HL-60 (cell line): ENCODE data around the gene SMARCA2.

Experiments used
- CTCF ChIP-seq: IDR thresholded peaks from one replicate; pipeline ENCODE4 v1.5.1; 2011; ENCODE audit warnings: low read length, control low read depth, inconsistent platforms; ENCODE audit not compliant: insufficient read depth
- GABPA ChIP-seq: IDR thresholded peaks from 2 replicates; pipeline ENCODE4 v1.6.1; 2012; ENCODE audit warnings: low read depth
- POLR2AphosphoS5 ChIP-seq: IDR thresholded peaks from 2 replicates; pipeline ENCODE4 v1.6.1; 2012; ENCODE audit warnings: low read depth
- REST ChIP-seq: IDR thresholded peaks from 2 replicates; pipeline ENCODE4 v1.6.1; 2012; ENCODE audit warnings: low read depth; ENCODE audit not compliant: insufficient replicate concordance
- SPI1 ChIP-seq: IDR thresholded peaks from 2 replicates; pipeline ENCODE4 v1.6.1; 2012; ENCODE audit warnings: low read depth, mild to moderate bottlenecking, borderline replicate concordance

GRCh38 chr9:2195211-2195610, 180.1 kb downstream of the SMARCA2 start:
- TF ChIP-seq CTCF (no peak), GABPA (no peak), POLR2AphosphoS5 (no peak), REST (no peak), SPI1 (no peak)
